CD14-positive monocyte (primary cell): ENCODE results near the gene IQGAP2. TPM values are rescaled to one million over a fixed set of nuclear protein-coding genes. Genes with fewer than 3 reads are reported as not detected.
"Not testable (repeated sequence)": the region's sequence is repeated elsewhere in the genome, so short reads cannot be mapped to it uniquely, and the experiment has no call there.

Experiments used
- DNase-seq, 3 donors: peaks; one replicate each; pipeline ENCODE4 v3.0.0-alpha.2; 2011 to 2022
- H2AFZ ChIP-seq: 2 replicates; pipeline ENCODE4 v1.6.0; 2012; ENCODE audit warnings: mild to moderate bottlenecking, low read depth, low read length, inconsistent platforms; ENCODE audit not compliant: insufficient read depth, poor library complexity, severe bottlenecking
- H3K27ac ChIP-seq, 2 donors: 1 replicate in 1 of 2; 2 replicates in 1 of 2; pipeline ENCODE4 v1.5.1; 2012 to 2013; ENCODE audit warnings: low read length in 2 of 2, control low read depth in 1 of 2, inconsistent platforms in 1 of 2, low read depth in 1 of 2, mild to moderate bottlenecking in 1 of 2
- H3K27me3 ChIP-seq, 2 donors: one replicate each; pipeline versions ENCODE4 v1.6.0 to v1.6.1; 2011 to 2013; ENCODE audit warnings: low read length in 2 of 2; ENCODE audit not compliant: control insufficient read depth in 2 of 2, insufficient read depth in 2 of 2
- H3K36me3 ChIP-seq, 2 donors: replicated peaks in 1 of 2; 1 replicate in 1 of 2; 2 replicates in 1 of 2; pipeline versions ENCODE4 v1.5.1 to v1.6.1; 2012 to 2013; ENCODE audit warnings: low read length in 2 of 2, control low read depth in 1 of 2, inconsistent platforms in 1 of 2, mild to moderate bottlenecking in 1 of 2; ENCODE audit not compliant: insufficient read depth in 2 of 2, control insufficient read depth in 1 of 2
- H3K4me1 ChIP-seq, 2 donors: 1 replicate in 1 of 2; 2 replicates in 1 of 2; pipeline versions ENCODE4 v1.5.1 to v1.6.1; 2012 to 2013; ENCODE audit warnings: low read length in 2 of 2, control low read depth in 1 of 2, inconsistent platforms in 1 of 2, mild to moderate bottlenecking in 1 of 2, moderate library complexity in 1 of 2; ENCODE audit not compliant: insufficient read depth in 2 of 2, control insufficient read depth in 1 of 2
- H3K4me2 ChIP-seq: replicated peaks from 2 replicates; pipeline ENCODE3; 2012; ENCODE audit warnings: low read length, moderate library complexity, mild to moderate bottlenecking; ENCODE audit not compliant: poor library complexity, severe bottlenecking; ENCODE audit errors: extremely low read depth
- H3K4me3 ChIP-seq, 3 experiments: fragments of 200-600 bp in 1 of 3; sonication (generic) in 1 of 3; replicated peaks in 1 of 3; 1 replicate in 2 of 3; 2 replicates in 1 of 3; pipeline ENCODE4 v1.5.1; 2011 to 2013; ENCODE audit warnings: low read length in 3 of 3, mild to moderate bottlenecking in 3 of 3, control low read depth in 2 of 3, low read depth in 2 of 3, inconsistent platforms in 1 of 3, moderate library complexity in 1 of 3
- H3K79me2 ChIP-seq: 2 replicates; pipeline ENCODE4 v1.6.0; 2012; ENCODE audit warnings: mild to moderate bottlenecking, control low read depth, inconsistent platforms, low read length, moderate library complexity; ENCODE audit not compliant: insufficient read depth
- H3K9ac ChIP-seq: 2 replicates; pipeline ENCODE4 v1.6.0; 2017; ENCODE audit warnings: low read length, mild to moderate bottlenecking; ENCODE audit not compliant: insufficient read depth, poor library complexity, severe bottlenecking
- H3K9me3 ChIP-seq, 2 donors: replicated peaks in 1 of 2; 1 replicate in 1 of 2; 2 replicates in 1 of 2; pipeline versions ENCODE4 v1.5.1 to v1.6.1; 2012 to 2013; ENCODE audit warnings: low read length in 2 of 2, control low read depth in 1 of 2; ENCODE audit not compliant: control insufficient read depth in 1 of 2, insufficient read depth in 1 of 2
- H4K20me1 ChIP-seq: 2 replicates; pipeline ENCODE4 v1.6.0; 2012; ENCODE audit warnings: mild to moderate bottlenecking, low read length, control low read depth, moderate library complexity; ENCODE audit not compliant: insufficient read depth
- H3K27ac Mint-ChIP-seq, 7 donors: one replicate each; pipeline ENCODE4 v1.8.0; 2020; ENCODE audit warnings: mild to moderate bottlenecking in 7 of 7, mixed read lengths in 7 of 7, moderate library complexity in 6 of 7, inconsistent platforms in 2 of 7
- H3K27me3 Mint-ChIP-seq, 3 donors: one replicate each; pipeline ENCODE4 v1.8.0; 2021 to 2022; ENCODE audit warnings: low read depth in 3 of 3, mild to moderate bottlenecking in 3 of 3, mixed read lengths in 3 of 3, moderate library complexity in 3 of 3, inconsistent platforms in 1 of 3
- H3K36me3 Mint-ChIP-seq, 2 donors: one replicate each; pipeline ENCODE4 v1.8.0; 2020; ENCODE audit warnings: mixed read lengths in 2 of 2, inconsistent platforms in 1 of 2, mild to moderate bottlenecking in 1 of 2
- H3K4me1 Mint-ChIP-seq: one replicate; pipeline ENCODE4 v1.8.0; 2020; ENCODE audit warnings: mild to moderate bottlenecking, mixed read lengths
- H3K4me3 Mint-ChIP-seq, 2 donors: one replicate each; pipeline ENCODE4 v1.8.0; 2020; ENCODE audit warnings: mild to moderate bottlenecking in 2 of 2, mixed read lengths in 2 of 2, moderate library complexity in 1 of 2
- H3K9me3 Mint-ChIP-seq, 7 donors: one replicate each; pipeline ENCODE4 v1.8.0; 2020 to 2022; ENCODE audit warnings: mixed read lengths in 7 of 7, mild to moderate bottlenecking in 6 of 7, moderate library complexity in 6 of 7, inconsistent platforms in 2 of 7
- CTCF ChIP-seq: fragments of 200-600 bp; IDR thresholded peaks from one replicate; pipeline ENCODE4 v1.8.0; 2022; ENCODE audit warnings: antibody characterized with exemption, mild to moderate bottlenecking
- WGBS: methylation state at CpG from one replicate; pipeline ENCODE4 v1.1.5; 2013; ENCODE audit warnings: missing lambda C conversion rate; ENCODE audit not compliant: insufficient coverage; 5-methylcytosine and 5-hydroxymethylcytosine counted together
- intact Hi-C, 2 donors: fragments of 100-400 bp; cut with micrococcal nuclease; formaldehyde crosslinking; loops; one replicate each; pipeline versions ENCODE4 v1.15.0 to v1.15.1; 2023
- polyA plus RNA-seq, 3 donors: library from polyadenylated mRNA; depleted of rRNA in 1 of 3; unstranded in 2 of 3; stranded (reverse) in 1 of 3; fragments of 300-500 nt in 2 of 3; fragments of >200 nt in 1 of 3; fragmentation: Illumina TruSeq in 2 of 3; gene quantifications; 1 replicate in 2 of 3; 2 replicates in 1 of 3; pipeline ENCODE4 v1.2.3, GENCODE V29; 2012 to 2021

The IQGAP2 gene
- polyA plus RNA-seq, 3 donors: 21.4 to 50.9 (median 35.4) TPM

- Mint-ChIP-seq H3K27ac (peak overlapping the region in 3 of 7 donors; percentile 4 to 51 (median 38)), H3K4me3 (no peak overlapping the region), H3K27me3 (no peaks in the 10 kb centered on the region), H3K4me1 (peaks cover 12% of the 10 kb centered on the region), H3K36me3 (peaks cover 5 to 11% of the 10 kb centered on the region in 2 donors), H3K9me3 (peaks cover 2 to 13% (median 5%) of the 10 kb centered on the region in 7 donors)
- Histone ChIP-seq H3K9ac (no peak overlapping the region), H3K27ac (no peak overlapping the region), H3K27me3 (no peaks in the 10 kb centered on the region), H3K79me2 (peaks cover 94% of the 10 kb centered on the region), H3K36me3 (peaks cover 0 to 5% of the 10 kb centered on the region in 2 donors), H3K4me3 (no peak overlapping the region), H3K4me2 (no peak overlapping the region), H3K9me3 (peaks cover 0 to 6% of the 10 kb centered on the region in 2 donors), H4K20me1 (peaks cover 95% of the 10 kb centered on the region), H2AFZ (no peak overlapping the region), H3K4me1 (no peaks in the 10 kb centered on the region)
- DNase-seq: no peak
- no CpG with 5 or more reads among the region's 1 CpG for WGBS
- intact Hi-C loops: no loop called here
- no peak for TF ChIP-seq CTCF
Observed at GRCh38 chr5:76433261-76433660, 30.2 kb downstream of the IQGAP2 start.

GRCh38 chr5:76437507-76437906, 34.4 kb downstream of the IQGAP2 start:
- peaks cover 98% of the 10 kb centered on the region for H3K79me2 ChIP-seq
- H3K9me3 ChIP-seq, H3K4me1 ChIP-seq, H3K9ac ChIP-seq, intact Hi-C loops, H3K27me3 ChIP-seq, H3K4me3 Mint-ChIP-seq, H3K4me2 ChIP-seq, H3K27ac ChIP-seq, H3K4me3 ChIP-seq, DNase-seq, H3K4me1 Mint-ChIP-seq, H3K27me3 Mint-ChIP-seq, H2AFZ ChIP-seq: not testable (repeated sequence)
- peaks cover 5 to 16% of the 10 kb centered on the region in 2 donors for H3K36me3 ChIP-seq
- H4K20me1 ChIP-seq: peaks cover 96% of the 10 kb centered on the region
- H3K9me3 Mint-ChIP-seq: peaks cover 3 to 16% (median 8%) of the 10 kb centered on the region in 7 donors
- no CpG with 5 or more reads among the region's 3 CpGs for WGBS
- H3K27ac Mint-ChIP-seq: peak overlapping the region in 2 of 7 donors; percentile 50 to 88
- H3K36me3 Mint-ChIP-seq: peaks cover 12 to 17% of the 10 kb centered on the region in 2 donors
